ENCODE data around the gene CADPS. TPM values are rescaled to one million over a fixed set of nuclear protein-coding genes. Genes with fewer than 3 reads are reported as not detected.

Gene CADPS
- polyA plus RNA-seq, 1 donor from 2014 or later, result 118 TPM

- Histone ChIP-seq H3K9me2 (ENCODE audit: insufficient read depth, low read length) (no peaks in the 10 kb centered on the region), H3K4me2 (ENCODE audit: low read length) (no peak overlapping the region), H3K4me3 (ENCODE audit: low read length) (no peak overlapping the region), H3K36me3 (ENCODE audit: insufficient read depth, low read length) (no peaks in the 10 kb centered on the region), H3K79me2 (replicated peaks; ENCODE audit: insufficient read depth, low read length) (no peaks in the 10 kb centered on the region), H3F3A (ENCODE audit: insufficient read depth, low read length, poor library complexity, severe bottlenecking) (no peaks in the 10 kb centered on the region), H3K9me3 (ENCODE audit: low read length) (no peaks in the 10 kb centered on the region), H3K9ac (ENCODE audit: low read length) (no peak overlapping the region), H3K27ac (ENCODE audit: low read length) (no peak overlapping the region), H4K20me1 (ENCODE audit: insufficient read depth) (no peaks in the 10 kb centered on the region), H3K27me3 (ENCODE audit: insufficient read depth, low read depth, low read length) (no peaks in the 10 kb centered on the region), H2AFZ (ENCODE audit: low read depth, low read length) (no peak overlapping the region)
- TF ChIP-seq EP300 (conservative IDR thresholded peaks at IDR 0.05; ENCODE audit: poor library complexity, severe bottlenecking), result no peak
- no peak for TF ChIP-seq CTCF (IDR thresholded peaks at IDR 0.05; ENCODE audit: poor library complexity, severe bottlenecking)
- TF ChIP-seq TAF1 (IDR thresholded peaks at IDR 0.05; ENCODE audit: low read depth), result no peak
- no peak for TF ChIP-seq EZH2 (IDR thresholded peaks at IDR 0.05; ENCODE audit: borderline replicate concordance, insufficient read depth, low read length, poor library complexity, severe bottlenecking)
- no peak for TF ChIP-seq MXI1 (conservative IDR thresholded peaks at IDR 0.05; ENCODE audit: poor library complexity, severe bottlenecking)
- no peak for TF ChIP-seq REST (IDR thresholded peaks at IDR 0.05; ENCODE audit: borderline replicate concordance)
- TF ChIP-seq RAD21 (conservative IDR thresholded peaks at IDR 0.05), result no peak
- no peak for TF ChIP-seq SMC3 (conservative IDR thresholded peaks at IDR 0.05; ENCODE audit: poor library complexity)
- no peak for TF ChIP-seq POLR2AphosphoS5 (IDR thresholded peaks at IDR 0.05)
Measured at GRCh38 chr3:62439978-62440377, 435.2 kb downstream of the CADPS start.

- Histone ChIP-seq H3F3A (ENCODE audit: insufficient read depth, low read length, poor library complexity, severe bottlenecking) (no peaks in the 10 kb centered on the region), H3K36me3 (ENCODE audit: insufficient read depth, low read length) (no peaks in the 10 kb centered on the region), H4K20me1 (ENCODE audit: insufficient read depth) (no peaks in the 10 kb centered on the region), H3K4me3 (ENCODE audit: low read length) (no peak overlapping the region), H3K27ac (ENCODE audit: low read length) (no peak overlapping the region), H3K9me3 (ENCODE audit: low read length) (no peaks in the 10 kb centered on the region), H3K27me3 (ENCODE audit: insufficient read depth, low read depth, low read length) (no peaks in the 10 kb centered on the region), H3K9ac (ENCODE audit: low read length) (no peak overlapping the region), H2AFZ (ENCODE audit: low read depth, low read length) (no peak overlapping the region), H3K4me2 (ENCODE audit: low read length) (no peak overlapping the region), H3K9me2 (ENCODE audit: insufficient read depth, low read length) (no peaks in the 10 kb centered on the region), H3K79me2 (replicated peaks; ENCODE audit: insufficient read depth, low read length) (no peaks in the 10 kb centered on the region)
- TF ChIP-seq CTCF (IDR thresholded peaks at IDR 0.05; ENCODE audit: poor library complexity, severe bottlenecking) (no peak), EZH2 (IDR thresholded peaks at IDR 0.05; ENCODE audit: borderline replicate concordance, insufficient read depth, low read length, poor library complexity, severe bottlenecking) (no peak), SMC3 (conservative IDR thresholded peaks at IDR 0.05; ENCODE audit: poor library complexity) (no peak), REST (IDR thresholded peaks at IDR 0.05; ENCODE audit: borderline replicate concordance) (no peak), POLR2AphosphoS5 (IDR thresholded peaks at IDR 0.05) (no peak), TAF1 (IDR thresholded peaks at IDR 0.05; ENCODE audit: low read depth) (no peak), MXI1 (conservative IDR thresholded peaks at IDR 0.05; ENCODE audit: poor library complexity, severe bottlenecking) (no peak), EP300 (conservative IDR thresholded peaks at IDR 0.05; ENCODE audit: poor library complexity, severe bottlenecking) (no peak), RAD21 (conservative IDR thresholded peaks at IDR 0.05) (no peak)
Measured at GRCh38 chr3:62439176-62439813, 435.9 kb downstream of the CADPS start.

All from neural cell (in vitro differentiated cells).